ENCODE measurements around the gene DOCK9. TPM values are rescaled to one million over a fixed set of nuclear protein-coding genes. Genes with fewer than 3 reads are reported as not detected.

Gene DOCK9
- total and polyA plus RNA-seq, 9 donors, result 31.0 to 75.3 (median 45.4) TPM

- peaks cover 9% of the 10 kb centered on the region for H3K4me1 ChIP-seq (ENCODE audit: insufficient read depth)
These were observed 14.8 kb downstream of the DOCK9 start for GRCh38 chr13:98962901-98963590.

DNA sequence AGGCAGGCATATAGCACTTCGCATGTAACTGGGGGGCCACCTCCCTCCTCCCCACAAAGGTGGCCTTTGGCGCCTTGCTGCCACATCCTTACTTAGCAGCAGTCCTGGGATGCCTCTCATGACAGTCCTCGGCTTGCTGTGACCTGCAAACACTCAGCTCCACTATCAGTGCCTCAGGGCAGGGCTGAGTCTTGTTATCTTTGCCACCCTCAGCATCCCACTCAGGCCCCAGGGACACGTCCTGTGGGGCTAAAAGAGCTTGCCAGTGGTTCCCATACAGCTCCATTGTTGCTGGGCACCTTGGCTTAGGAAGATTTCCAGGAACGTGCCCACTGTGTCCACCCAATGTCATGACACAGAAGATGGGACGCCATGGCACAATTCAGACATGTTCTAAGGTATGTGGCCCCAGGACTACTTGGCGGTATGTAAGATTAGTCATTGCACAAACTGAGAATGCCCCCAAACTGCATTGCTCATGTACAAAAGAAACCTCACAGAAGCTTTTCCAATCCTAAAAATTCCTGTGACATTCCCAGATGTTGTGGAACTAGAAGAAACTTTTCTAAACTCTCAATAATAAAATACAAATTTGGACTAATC is 16.3 kb downstream of the DOCK9 start:
- H3K4me1 ChIP-seq (ENCODE audit: insufficient read depth), result peaks cover 9% of the 10 kb centered on the region
- DNase-seq, result no peak
- H3K36me3 ChIP-seq, result no peaks in the 10 kb centered on the region
- 92 to 94% (median 92%) methylated on average over 7 of the region's 7 CpGs for WGBS, 3 donors
- no peak for TF ChIP-seq POLR2A (IDR thresholded peaks at IDR 0.05)
- TF ChIP-seq EP300 (IDR thresholded peaks at IDR 0.05), result no peak
- TF ChIP-seq, protein P1, sequence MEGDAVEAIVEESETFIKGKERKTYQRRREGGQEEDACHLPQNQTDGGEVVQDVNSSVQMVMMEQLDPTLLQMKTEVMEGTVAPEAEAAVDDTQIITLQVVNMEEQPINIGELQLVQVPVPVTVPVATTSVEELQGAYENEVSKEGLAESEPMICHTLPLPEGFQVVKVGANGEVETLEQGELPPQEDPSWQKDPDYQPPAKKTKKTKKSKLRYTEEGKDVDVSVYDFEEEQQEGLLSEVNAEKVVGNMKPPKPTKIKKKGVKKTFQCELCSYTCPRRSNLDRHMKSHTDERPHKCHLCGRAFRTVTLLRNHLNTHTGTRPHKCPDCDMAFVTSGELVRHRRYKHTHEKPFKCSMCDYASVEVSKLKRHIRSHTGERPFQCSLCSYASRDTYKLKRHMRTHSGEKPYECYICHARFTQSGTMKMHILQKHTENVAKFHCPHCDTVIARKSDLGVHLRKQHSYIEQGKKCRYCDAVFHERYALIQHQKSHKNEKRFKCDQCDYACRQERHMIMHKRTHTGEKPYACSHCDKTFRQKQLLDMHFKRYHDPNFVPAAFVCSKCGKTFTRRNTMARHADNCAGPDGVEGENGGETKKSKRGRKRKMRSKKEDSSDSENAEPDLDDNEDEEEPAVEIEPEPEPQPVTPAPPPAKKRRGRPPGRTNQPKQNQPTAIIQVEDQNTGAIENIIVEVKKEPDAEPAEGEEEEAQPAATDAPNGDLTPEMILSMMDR (IDR thresholded peaks at IDR 0.05), result no peak
- no peaks in the 10 kb centered on the region for H3K27me3 ChIP-seq
- H3K4me3 ChIP-seq, result no peak overlapping the region
- no peaks in the 10 kb centered on the region for H3K9me3 ChIP-seq
- intact Hi-C loops (cut with DNase I), result no loop called here
- H3K27ac ChIP-seq, result no peak overlapping the region

More at GRCh38 chr13:98962901-98963590, 14.8 kb downstream of the DOCK9 start:
- TF ChIP-seq POLR2A (IDR thresholded peaks at IDR 0.05) (no peak), EP300 (IDR thresholded peaks at IDR 0.05) (no peak)
- TF ChIP-seq, protein P1 (IDR thresholded peaks at IDR 0.05), result no peak
- Histone ChIP-seq H3K4me3 (no peak overlapping the region), H3K36me3 (no peaks in the 10 kb centered on the region), H3K27me3 (no peaks in the 10 kb centered on the region), H3K9me3 (no peaks in the 10 kb centered on the region), H3K27ac (no peak overlapping the region)
- intact Hi-C loops (cut with DNase I), result no loop called here
- WGBS, 3 donors, result 87 to 91% (median 88%) methylated on average over 9 of the region's 9 CpGs
- DNase-seq, result no peak

- Histone ChIP-seq H3K27ac (no peak overlapping the region), H3K4me1 (ENCODE audit: insufficient read depth) (peaks cover 7% of the 10 kb centered on the region), H3K27me3 (no peaks in the 10 kb centered on the region), H3K9me3 (no peaks in the 10 kb centered on the region), H3K36me3 (no peaks in the 10 kb centered on the region), H3K4me3 (no peak overlapping the region)
- no peak for DNase-seq
- 68 to 85% (median 78%) methylated on average over 11 of the region's 11 CpGs for WGBS, 3 donors
- TF ChIP-seq POLR2A (IDR thresholded peaks at IDR 0.05), result no peak
- TF ChIP-seq EP300 (IDR thresholded peaks at IDR 0.05), result no peak
- TF ChIP-seq, protein P1 (IDR thresholded peaks at IDR 0.05), result no peak
- intact Hi-C loops (cut with DNase I), result no loop called here
These were observed 17.0 kb downstream of the DOCK9 start for GRCh38 chr13:98960606-98961502.

DNA sequence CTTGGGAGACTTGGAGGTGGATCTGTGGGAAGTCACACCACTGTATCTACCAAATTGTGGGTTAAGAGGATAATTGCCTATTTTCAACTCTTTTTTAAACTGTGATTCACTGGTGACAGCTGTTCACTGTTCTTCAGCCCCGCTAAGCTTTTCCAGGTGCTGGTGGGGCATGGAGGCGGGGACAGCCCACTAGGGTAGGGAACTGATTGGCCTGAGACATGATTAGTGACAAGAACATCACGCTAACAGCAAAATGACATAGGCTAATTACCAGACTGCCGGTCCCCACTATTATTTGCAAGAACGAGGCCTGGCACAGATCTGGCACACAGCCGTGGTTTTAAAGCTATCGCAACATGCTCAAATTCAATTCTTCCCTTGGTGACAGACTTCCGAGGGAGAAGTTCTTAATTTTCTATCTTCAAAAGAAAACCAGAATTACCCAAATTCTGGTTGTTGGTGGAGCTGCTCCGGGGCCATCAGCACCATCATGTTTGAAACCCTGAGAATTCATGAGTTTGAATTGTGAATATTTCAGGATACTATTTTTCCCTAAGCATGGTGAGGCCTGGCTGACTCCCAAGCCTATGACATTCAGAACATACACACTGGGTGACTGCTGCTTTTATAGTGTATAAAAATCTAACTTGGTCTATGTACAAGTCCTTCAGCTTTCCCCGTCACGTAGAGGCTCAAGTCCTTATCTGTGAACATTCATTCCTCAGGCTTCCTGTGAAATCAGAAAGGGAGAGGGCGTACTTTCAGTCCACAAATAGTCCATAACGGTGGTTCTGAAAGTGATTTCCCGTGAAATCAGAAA is 17.9 kb downstream of the DOCK9 start:
- TF ChIP-seq EP300 (IDR thresholded peaks at IDR 0.05) (no peak), POLR2A (IDR thresholded peaks at IDR 0.05) (no peak)
- TF ChIP-seq, protein P1 (IDR thresholded peaks at IDR 0.05), result no peak
- DNase-seq, result no peak
- H3K36me3 ChIP-seq, result no peaks in the 10 kb centered on the region
- H3K9me3 ChIP-seq, result no peaks in the 10 kb centered on the region
- H3K4me3 ChIP-seq, result no peak overlapping the region
- peaks cover 7% of the 10 kb centered on the region for H3K4me1 ChIP-seq (ENCODE audit: insufficient read depth)
- 73 to 85% (median 80%) methylated on average over 14 of the region's 14 CpGs for WGBS, 3 donors
- no peaks in the 10 kb centered on the region for H3K27me3 ChIP-seq
- intact Hi-C loops (cut with DNase I), result no loop called here
- H3K27ac ChIP-seq, result no peak overlapping the region

All from ovary (tissue), 9 donors.